ENCODE data around the gene A2M. TPM values are rescaled to one million over a fixed set of nuclear protein-coding genes. Genes with fewer than 3 reads are reported as not detected.
A peak's percentile ranks its signal among the peaks of the same experiment; 100 is the strongest.

Gene A2M
- total and polyA plus RNA-seq, 2 of the 13 experiments (the other 11 are each of a cell fraction or from before 2014, with no cell fraction given), result 2,807 to 6,551 TPM

GRCh38 chr12:9064201-9064814 is 51.4 kb downstream of the A2M start (continued):
- TF ChIP-seq ZNF501 (CRISPR knock-in tag; IDR thresholded peaks at IDR 0.05), result no peak
- TF ChIP-seq ZNF878 (CRISPR knock-in tag; IDR thresholded peaks at IDR 0.05), result no peak
- no peak for TF ChIP-seq ZBTB25 (CRISPR knock-in tag; IDR thresholded peaks at IDR 0.05)
- 0 out of 2 replicates have a peak, but pooled peaks have one; percentile 31 for TF ChIP-seq ZBTB42 (CRISPR knock-in tag; IDR thresholded peaks at IDR 0.05)
- no peak; the same call in 1 of the 2 replicates for TF ChIP-seq RXRB (CRISPR knock-in tag; IDR thresholded peaks at IDR 0.05; ENCODE audit: borderline replicate concordance)
- TF ChIP-seq ZMAT3 (CRISPR knock-in tag; conservative IDR thresholded peaks at IDR 0.05), result 0 out of 2 replicates have a peak, but pooled peaks have one; percentile 35
- peak; percentile 82 for TF ChIP-seq ZNF414 (CRISPR knock-in tag; IDR thresholded peaks at IDR 0.05)
- TF ChIP-seq KDM5A (IDR thresholded peaks at IDR 0.05; ENCODE audit: borderline replicate concordance, low read length), result no peak
- TF ChIP-seq FUBP1 (CRISPR knock-in tag; IDR thresholded peaks at IDR 0.05; ENCODE audit: borderline replicate concordance), result no peak
- no peak for TF ChIP-seq ZFAT (CRISPR knock-in tag; conservative IDR thresholded peaks at IDR 0.05)
- TF ChIP-seq RNF219 (CRISPR knock-in tag; IDR thresholded peaks at IDR 0.05), result no peak
- TF ChIP-seq ZNF557 (CRISPR knock-in tag; IDR thresholded peaks at IDR 0.05), result no peak
- TF ChIP-seq ZFP36L2 (CRISPR knock-in tag; IDR thresholded peaks at IDR 0.05), result no peak
- TF ChIP-seq MIER3 (CRISPR knock-in tag; IDR thresholded peaks at IDR 0.05; ENCODE audit: borderline replicate concordance), result peak; percentile 27; the same call in 1 of the 2 replicates
- TF ChIP-seq HMGA1 (CRISPR knock-in tag; conservative IDR thresholded peaks at IDR 0.05), result no peak
- no peak; the same call in 1 of the 2 replicates for TF ChIP-seq ZC3H13 (CRISPR knock-in tag; IDR thresholded peaks at IDR 0.05)
- TF ChIP-seq PHF8 (CRISPR knock-in tag; IDR thresholded peaks at IDR 0.05), result no peak; the same call in 1 of the 2 replicates
- no peak; the same call in 1 of the 2 replicates for TF ChIP-seq ZNF343 (CRISPR knock-in tag; IDR thresholded peaks at IDR 0.05)
- TF ChIP-seq ZBTB38 (CRISPR knock-in tag; IDR thresholded peaks at IDR 0.05), result peak; percentile 33; the same call in 1 of the 2 replicates
- no peak for TF ChIP-seq CENPX (CRISPR knock-in tag; IDR thresholded peaks at IDR 0.05)
- TF ChIP-seq TCF7 (IDR thresholded peaks at IDR 0.05; ENCODE audit: low read depth), result no peak
- TF ChIP-seq HOXD1 (CRISPR knock-in tag; IDR thresholded peaks at IDR 0.05), result no peak; the same call in 1 of the 2 replicates
- no peak for TF ChIP-seq CSRNP2 (CRISPR knock-in tag; conservative IDR thresholded peaks at IDR 0.05; ENCODE audit: low read depth)
- no peak for TF ChIP-seq EHMT2 (IDR thresholded peaks at IDR 0.05; ENCODE audit: borderline replicate concordance, low read depth, low read length)

Measured in HepG2 (cell line).